Measurements from ENCODE around the gene ZMYND10.

- TF ChIP-seq CTCF (IDR thresholded peaks at IDR 0.05): no peak
- no peak for TF ChIP-seq POLR2A (IDR thresholded peaks at IDR 0.05)
Observed at GRCh38 chr3:50345008-50345407, 524 bp downstream of the ZMYND10 start.
